ENCODE data around the gene PLEKHA4. TPM values are rescaled to one million over a fixed set of nuclear protein-coding genes. Genes with fewer than 3 reads are reported as not detected.
A peak's percentile ranks its signal among the peaks of the same experiment; 100 is the strongest.

Gene PLEKHA4
- total and polyA plus RNA-seq, 9 donors: 18.3 to 96.5 (median 51.5) TPM

GRCh38 chr19:48812094-48812929, 56.1 kb downstream of the PLEKHA4 start:
- Histone ChIP-seq H3K9me3 (no peaks in the 10 kb centered on the region), H3K4me1 (ENCODE audit: insufficient read depth) (peaks cover 15% of the 10 kb centered on the region), H3K27me3 (no peaks in the 10 kb centered on the region), H3K36me3 (no peaks in the 10 kb centered on the region), H3K4me3 (peak overlapping the region; percentile 81), H3K27ac (peak overlapping the region; percentile 89 to 90)
- peak; percentile 96 to 98 (median 98) for DNase-seq
- intact Hi-C loops (cut with DNase I): no loop called here
- TF ChIP-seq POLR2A (IDR thresholded peaks at IDR 0.05) (peak; percentile 90), EP300 (IDR thresholded peaks at IDR 0.05) (peak; percentile 95)
- TF ChIP-seq, protein P1, sequence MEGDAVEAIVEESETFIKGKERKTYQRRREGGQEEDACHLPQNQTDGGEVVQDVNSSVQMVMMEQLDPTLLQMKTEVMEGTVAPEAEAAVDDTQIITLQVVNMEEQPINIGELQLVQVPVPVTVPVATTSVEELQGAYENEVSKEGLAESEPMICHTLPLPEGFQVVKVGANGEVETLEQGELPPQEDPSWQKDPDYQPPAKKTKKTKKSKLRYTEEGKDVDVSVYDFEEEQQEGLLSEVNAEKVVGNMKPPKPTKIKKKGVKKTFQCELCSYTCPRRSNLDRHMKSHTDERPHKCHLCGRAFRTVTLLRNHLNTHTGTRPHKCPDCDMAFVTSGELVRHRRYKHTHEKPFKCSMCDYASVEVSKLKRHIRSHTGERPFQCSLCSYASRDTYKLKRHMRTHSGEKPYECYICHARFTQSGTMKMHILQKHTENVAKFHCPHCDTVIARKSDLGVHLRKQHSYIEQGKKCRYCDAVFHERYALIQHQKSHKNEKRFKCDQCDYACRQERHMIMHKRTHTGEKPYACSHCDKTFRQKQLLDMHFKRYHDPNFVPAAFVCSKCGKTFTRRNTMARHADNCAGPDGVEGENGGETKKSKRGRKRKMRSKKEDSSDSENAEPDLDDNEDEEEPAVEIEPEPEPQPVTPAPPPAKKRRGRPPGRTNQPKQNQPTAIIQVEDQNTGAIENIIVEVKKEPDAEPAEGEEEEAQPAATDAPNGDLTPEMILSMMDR (IDR thresholded peaks at IDR 0.05): no peak
- WGBS, 3 donors: 6 to 10% (median 6%) methylated on average over 37 to 39 of the region's 39 CpGs

DNA sequence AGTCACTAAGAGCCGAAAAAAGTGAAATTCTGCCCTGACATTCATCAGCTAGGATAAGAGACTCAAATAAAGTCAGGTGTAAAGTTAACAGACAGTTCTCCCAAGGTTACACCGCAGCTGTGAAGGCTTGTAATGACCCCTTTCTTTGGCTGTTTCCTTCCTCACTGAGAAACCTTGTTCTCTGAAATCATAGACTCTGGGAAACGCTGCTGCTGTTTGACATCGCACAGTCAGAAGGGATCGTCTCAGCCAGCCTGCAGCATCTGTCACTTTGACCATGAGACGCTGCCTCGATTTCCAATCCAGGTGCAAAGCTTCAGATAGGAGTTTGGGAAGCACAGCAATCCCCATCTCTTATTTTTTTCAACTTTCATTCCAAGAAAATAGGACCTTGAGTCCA, 58.3 kb downstream of the PLEKHA4 start:
- Histone ChIP-seq H3K9me3 (no peaks in the 10 kb centered on the region), H3K36me3 (no peaks in the 10 kb centered on the region), H3K27ac (peak overlapping the region in 1 of 2 donors; percentile 89), H3K27me3 (no peaks in the 10 kb centered on the region), H3K4me1 (ENCODE audit: insufficient read depth) (peaks cover 17% of the 10 kb centered on the region), H3K4me3 (peak overlapping the region; percentile 81)
- intact Hi-C loops (cut with DNase I): no loop called here
- DNase-seq: no peak
- TF ChIP-seq EP300 (IDR thresholded peaks at IDR 0.05) (no peak), POLR2A (IDR thresholded peaks at IDR 0.05) (no peak)
- TF ChIP-seq, protein P1 (IDR thresholded peaks at IDR 0.05): no peak
- WGBS, 3 donors: 3 to 9% (median 6%) methylated on average over 7 of the region's 7 CpGs

DNA sequence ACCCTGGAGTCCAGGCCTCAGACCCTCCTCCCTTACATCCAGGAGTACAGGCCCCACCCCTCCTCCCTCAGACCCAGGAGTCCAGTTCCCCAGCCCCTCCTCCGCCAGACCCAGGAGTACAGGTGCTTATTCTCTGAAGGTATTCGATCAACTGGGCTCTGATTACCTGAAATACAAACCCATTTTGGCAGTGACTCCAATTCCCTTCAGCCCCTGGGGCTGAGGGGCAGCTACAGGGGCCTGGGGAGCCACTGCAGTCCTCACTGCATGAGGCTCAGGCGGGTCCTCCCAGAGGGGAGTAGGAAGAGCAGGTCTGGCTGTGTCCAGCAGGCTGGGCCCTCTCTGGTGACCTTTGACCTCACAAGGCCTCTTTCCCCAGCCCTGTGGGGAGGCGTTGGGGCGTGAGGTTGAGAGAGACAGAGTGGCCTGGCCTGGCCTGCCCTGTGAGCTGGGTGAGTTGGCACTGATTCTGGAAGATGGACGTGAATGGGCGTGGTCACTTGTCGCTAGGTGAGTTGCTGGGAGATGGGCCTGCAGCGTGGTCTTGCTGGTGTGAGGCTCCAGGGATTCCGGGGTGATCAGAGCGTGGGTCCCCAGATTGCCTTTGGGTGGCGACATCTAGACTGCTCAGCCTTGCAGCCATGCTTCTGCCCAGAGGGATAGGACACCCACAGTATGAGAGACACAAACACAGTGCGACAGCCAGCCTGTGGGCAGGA, 60.7 kb downstream of the PLEKHA4 start:
- intact Hi-C loops (cut with DNase I): no loop called here
- H3K4me1 ChIP-seq (ENCODE audit: insufficient read depth): peaks cover 9% of the 10 kb centered on the region
- no peaks in the 10 kb centered on the region for H3K27me3 ChIP-seq
- DNase-seq: peak in 1 of 5 donors; percentile 44
- no peak overlapping the region for H3K4me3 ChIP-seq
- H3K36me3 ChIP-seq: no peaks in the 10 kb centered on the region
- no peaks in the 10 kb centered on the region for H3K9me3 ChIP-seq
- TF ChIP-seq POLR2A (IDR thresholded peaks at IDR 0.05) (no peak), EP300 (IDR thresholded peaks at IDR 0.05) (no peak)
- TF ChIP-seq, protein P1 (IDR thresholded peaks at IDR 0.05): no peak
- WGBS, 3 donors: 81 to 85% (median 85%) methylated on average over 13 of the region's 13 CpGs
- peak overlapping the region; percentile 27 to 28 for H3K27ac ChIP-seq

DNA sequence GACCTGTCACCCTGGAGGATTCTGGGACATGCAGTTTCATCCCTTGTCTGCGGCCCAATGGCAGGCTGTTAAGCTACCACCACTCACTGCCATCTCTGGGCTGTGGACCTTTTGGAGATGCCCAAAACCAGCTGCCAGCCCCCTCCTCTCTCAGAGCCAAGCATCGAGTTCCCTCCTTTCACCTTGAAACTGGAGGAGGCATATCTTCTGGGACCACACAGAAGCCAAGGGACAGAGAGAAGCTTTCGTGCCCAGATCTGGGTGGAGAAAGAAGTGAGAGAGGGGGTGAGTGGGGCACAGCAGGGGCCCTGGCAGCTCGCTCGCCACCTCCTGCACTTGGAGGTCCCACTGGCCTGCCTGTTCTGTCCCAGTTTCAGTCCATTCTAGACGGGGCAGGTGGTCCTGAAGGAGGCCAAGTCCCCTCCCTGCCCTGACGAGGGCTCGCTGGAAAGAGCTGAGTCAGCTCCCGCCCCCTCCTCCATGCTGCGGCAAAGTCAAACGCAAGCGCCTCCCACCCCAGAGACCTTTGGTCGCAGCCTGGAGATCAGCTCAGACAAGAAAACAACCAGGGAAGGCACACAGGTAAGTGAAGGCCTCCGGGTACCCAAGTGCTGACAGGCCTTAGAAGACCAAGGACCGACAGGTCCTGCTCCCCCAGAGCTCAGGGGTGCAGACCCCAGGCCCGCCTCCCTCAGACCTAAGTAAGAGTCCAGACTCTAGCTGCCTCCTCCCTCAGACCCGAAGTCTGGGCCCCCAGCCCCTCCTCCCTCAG, 61.4 kb downstream of the PLEKHA4 start:
- Histone ChIP-seq H3K27me3 (no peaks in the 10 kb centered on the region), H3K36me3 (no peaks in the 10 kb centered on the region), H3K4me3 (no peak overlapping the region), H3K9me3 (no peaks in the 10 kb centered on the region), H3K27ac (peak overlapping the region in 1 of 2 donors; percentile 29), H3K4me1 (ENCODE audit: insufficient read depth) (peaks cover 7% of the 10 kb centered on the region)
- 39 to 60% (median 54%) methylated on average over 17 of the region's 17 CpGs for WGBS, 3 donors
- intact Hi-C loops (cut with DNase I): no loop called here
- TF ChIP-seq POLR2A (IDR thresholded peaks at IDR 0.05) (no peak), EP300 (IDR thresholded peaks at IDR 0.05) (no peak)
- TF ChIP-seq, protein P1 (IDR thresholded peaks at IDR 0.05): no peak
- DNase-seq: peak in 1 of 5 donors; percentile 38

Measured in ovary (tissue), 9 donors.